IMR-90 (cell line): ENCODE results near the gene NRP1. TPM values are rescaled to one million over a fixed set of nuclear protein-coding genes. Genes with fewer than 3 reads are reported as not detected.

Experiments
- ATAC-seq: fragments of 200-7000 bp; cut with Tn5 transposase; 2 replicates; pipeline ENCODE4 v1.9.1; 2020; ENCODE audit warnings: low read depth, mild to moderate bottlenecking, moderate library complexity
- BruUV-seq: library from RNA; stranded (reverse); fragments of 400-500 nt; replicated peaks from 2 replicates; lab custom pipeline; 2021; lab: Mats Ljungman, UMichigan
- CTCF ChIA-PET: fragments of 300-600 bp; formaldehyde crosslinking; extraction: SDS; loops from one replicate; lab custom pipeline; 2021; ENCODE audit warnings: antibody characterized with exemption; lab: Yijun Ruan, JAX
- POLR2A ChIA-PET: fragments of 300-600 bp; sonication (Branson Sonifier 250); formaldehyde crosslinking; loops from one replicate; lab custom pipeline; 2022; ENCODE audit warnings: antibody characterized with exemption; ENCODE audit not compliant: unreplicated experiment; lab: Charles Lee
- DNase-seq: peaks from one replicate; pipeline ENCODE4 v3.0.0; 2013
- H2AFZ ChIP-seq: replicated peaks from 2 replicates; pipeline ENCODE3; 2013; ENCODE audit warnings: low read length, mild to moderate bottlenecking; ENCODE audit not compliant: poor library complexity
- H2AK5ac ChIP-seq: 2 replicates; pipeline ENCODE4 v1.6.1; 2013; ENCODE audit warnings: low read depth, low read length, inconsistent platforms
- H2AK9ac ChIP-seq: replicated peaks from 2 replicates; pipeline ENCODE3; 2013; ENCODE audit warnings: mild to moderate bottlenecking, low read depth, low read length, moderate library complexity; ENCODE audit not compliant: poor library complexity
- H2BK120ac ChIP-seq: 2 replicates; pipeline ENCODE4 v1.6.1; 2013; ENCODE audit warnings: low read depth, low read length, inconsistent platforms
- H2BK15ac ChIP-seq: 3 replicates; pipeline ENCODE4 v1.6.1; 2013; ENCODE audit warnings: low read depth, low read length, inconsistent platforms
- H2BK20ac ChIP-seq: 2 replicates; pipeline ENCODE4 v1.6.1; 2013; ENCODE audit warnings: low read depth, mild to moderate bottlenecking, inconsistent platforms, low read length, moderate library complexity
- H2BK5ac ChIP-seq: 2 replicates; pipeline ENCODE4 v1.6.1; 2013; ENCODE audit warnings: mild to moderate bottlenecking, low read depth, low read length, inconsistent platforms; ENCODE audit not compliant: poor library complexity, severe bottlenecking
- H3K14ac ChIP-seq: replicated peaks from 2 replicates; pipeline ENCODE4 v1.6.1; 2013; ENCODE audit warnings: low read depth, low read length, inconsistent platforms
- H3K18ac ChIP-seq: 2 replicates; pipeline ENCODE4 v1.6.1; 2013; ENCODE audit warnings: low read depth, low read length, control low read depth
- H3K23ac ChIP-seq: 2 replicates; pipeline ENCODE4 v1.6.1; 2013; ENCODE audit warnings: low read depth, low read length, inconsistent platforms
- H3K27ac ChIP-seq: 2 replicates; pipeline ENCODE4 v1.5.1; 2013; ENCODE audit warnings: mild to moderate bottlenecking, control low read depth, low read length; ENCODE audit not compliant: insufficient read depth
- H3K27me3 ChIP-seq: 2 replicates; pipeline ENCODE4 v1.6.1; 2013; ENCODE audit warnings: low read length; ENCODE audit not compliant: control insufficient read depth, insufficient read depth
- H3K36me3 ChIP-seq: 2 replicates; pipeline ENCODE4 v1.6.1; 2013; ENCODE audit warnings: low read length, mixed read lengths; ENCODE audit not compliant: control insufficient read depth, insufficient read depth
- H3K4ac ChIP-seq: 2 replicates; pipeline ENCODE4 v1.6.1; 2013; ENCODE audit warnings: low read depth, low read length, inconsistent platforms
- H3K4me1 ChIP-seq: 2 replicates; pipeline ENCODE4 v1.6.1; 2013; ENCODE audit warnings: low read length, mixed read lengths; ENCODE audit not compliant: control insufficient read depth, insufficient read depth
- H3K4me2 ChIP-seq: 2 replicates; pipeline ENCODE4 v1.6.1; 2013; ENCODE audit warnings: low read depth, mild to moderate bottlenecking, control low read depth, low read length, moderate library complexity
- H3K4me3 ChIP-seq: 2 replicates; pipeline ENCODE4 v1.5.1; 2013; ENCODE audit warnings: low read depth, mild to moderate bottlenecking, control low read depth, low read length, moderate library complexity; ENCODE audit not compliant: insufficient read depth
- H3K56ac ChIP-seq: 2 replicates; pipeline ENCODE4 v1.6.1; 2013; ENCODE audit warnings: low read length, inconsistent platforms; ENCODE audit not compliant: insufficient read depth; ENCODE audit errors: extremely low read depth
- H3K79me1 ChIP-seq, 2 experiments: 2 replicates each; pipeline ENCODE4 v1.6.1; 2013; ENCODE audit warnings: low read length in 2 of 2, inconsistent platforms in 1 of 2, low read depth in 1 of 2
- H3K9ac ChIP-seq: 2 replicates; pipeline ENCODE4 v1.6.1; 2013; ENCODE audit warnings: low read depth, low read length, control low read depth
- H3K9me1 ChIP-seq: 2 replicates; pipeline ENCODE4 v1.6.1; 2013; ENCODE audit warnings: low read length, inconsistent platforms; ENCODE audit not compliant: insufficient read depth
- H3K9me3 ChIP-seq: 2 replicates; pipeline ENCODE4 v1.6.1; 2013; ENCODE audit warnings: low read length; ENCODE audit not compliant: control insufficient read depth, insufficient read depth
- H4K20me1 ChIP-seq: 2 replicates; pipeline ENCODE4 v1.6.1; 2013; ENCODE audit warnings: low read length, inconsistent platforms; ENCODE audit not compliant: insufficient read depth
- H4K5ac ChIP-seq: 2 replicates; pipeline ENCODE4 v1.6.1; 2013; ENCODE audit warnings: mild to moderate bottlenecking, low read depth, low read length, control low read depth
- H4K8ac ChIP-seq, 2 experiments: 2 replicates each; pipeline ENCODE4 v1.6.1; 2013; ENCODE audit warnings: low read depth in 2 of 2, low read length in 2 of 2, control low read depth in 1 of 2, inconsistent platforms in 1 of 2
- H4K91ac ChIP-seq: 2 replicates; pipeline ENCODE4 v1.6.1; 2013; ENCODE audit warnings: low read depth, low read length, inconsistent platforms; ENCODE audit not compliant: insufficient read depth
- RAD21 ChIP-seq: IDR thresholded peaks from 2 replicates; pipeline ENCODE4 v1.6.1; 2012; ENCODE audit warnings: low read length, improper control_type of control experiment
- RFX5 ChIP-seq: IDR thresholded peaks from 2 replicates; pipeline ENCODE4 v1.8.0; 2012; ENCODE audit warnings: low read depth, mild to moderate bottlenecking, low read length, moderate library complexity
- WGBS, 2 experiments: methylation state at CpG; one replicate each; pipeline versions ENCODE4 v1.1.5 to v1.1.7; 2013; ENCODE audit warnings: missing lambda C conversion rate in 2 of 2; ENCODE audit not compliant: insufficient read length in 1 of 2; ENCODE audit errors: extremely low coverage in 2 of 2; 5-methylcytosine and 5-hydroxymethylcytosine counted together
- dilution Hi-C: fragments of 300-500 bp; cut with HindIII; formaldehyde crosslinking; loops from one replicate; pipeline ENCODE4 v1.14.3; 2018; ENCODE audit warnings: low sequenced_read_pairs; ENCODE audit not compliant: unreplicated experiment
- in situ Hi-C: fragments of 300-500 bp; cut with MboI; formaldehyde crosslinking; loops from 3 replicates; pipeline ENCODE4 v1.14.3; 2019; ENCODE audit warnings: low sequenced_read_pairs, inconsistent platforms, mixed read lengths
- intact Hi-C: fragments of 100-400 bp; cut with micrococcal nuclease; formaldehyde crosslinking; loops from 2 replicates; pipeline ENCODE4 v1.10.0; 2022
- polyA plus RNA-seq, 3 experiments: library from polyadenylated mRNA; depleted of rRNA; stranded (reverse); fragments of >200 nt; gene quantifications; 2 replicates each; pipeline ENCODE4 v1.2.3, GENCODE V29; 2012; ENCODE audit warnings: low replicate concordance in 1 of 3
- total RNA-seq: library from RNA; depleted of rRNA; stranded (reverse); fragments of >200 nt; gene quantifications from 2 replicates; pipeline ENCODE4 v1.2.3, GENCODE V29; 2012

NRP1 gene
- total and polyA plus RNA-seq, 2 of the 4 experiments (the other 2 are of a cell fraction): 108 to 227 TPM

- no TSS peak for BruUV-seq
- ChIA-PET CTCF (interaction anchor here (1.0 kb wide), 1 partner anchor 45 kb away, joined by 3 read pairs; no protein-coding TSS in a partner anchor), POLR2A (no interaction called here)
- Histone ChIP-seq H3K4me1 (peaks cover 4% of the 10 kb centered on the region; the same call in 1 of the 2 replicates), H2BK15ac (no peak overlapping the region), H4K20me1 (no peaks in the 10 kb centered on the region), H3K9me3 (no peaks in the 10 kb centered on the region), H3K14ac (no peak overlapping the region), H2AK5ac (no peak overlapping the region), H3K9ac (no peak overlapping the region), H3K4me3 (no peak overlapping the region), H3K79me1 (no peaks in the 10 kb centered on the region), H3K23ac (no peak overlapping the region), H3K4ac (no peak overlapping the region), H3K36me3 (no peaks in the 10 kb centered on the region), H4K91ac (no peak overlapping the region), H3K4me2 (no peak overlapping the region), H4K8ac (no peak overlapping the region), H2AK9ac (peak overlapping the region; percentile 38), H2BK120ac (no peak overlapping the region), H3K9me1 (no peaks in the 10 kb centered on the region; the same call in 1 of the 2 replicates), H2BK5ac (no peak overlapping the region), H3K27ac (no peak overlapping the region), H4K5ac (no peak overlapping the region), H3K56ac (no peak overlapping the region), H3K27me3 (no peaks in the 10 kb centered on the region), H2AFZ (no peak overlapping the region), H3K18ac (no peak overlapping the region), H2BK20ac (no peak overlapping the region)
- dilution Hi-C loops: no loop called here
- intact Hi-C loops: no loop called here
- no peak for ATAC-seq
- TF ChIP-seq RAD21: no peak
- TF ChIP-seq RFX5: no peak
- no CpG with 5 or more reads among the region's 4 CpGs for WGBS, 2 experiments
- in situ Hi-C loops: no loop called here
- no peak for DNase-seq
Measured at GRCh38 chr10:33358016-33358415, 23.5 kb upstream of the NRP1 start.
